SK-N-SH (cell line): ENCODE measurements around the gene STAT5B. TPM values are rescaled to one million over a fixed set of nuclear protein-coding genes. Genes with fewer than 3 reads are reported as not detected.
A peak's percentile ranks its signal among the peaks of the same experiment; 100 is the strongest.

Source experiments
- CTCF ChIA-PET: fragments of 300-600, 350-600 bp; formaldehyde crosslinking; extraction: SDS; loops from one replicate; lab custom pipeline; 2021; lab: Yijun Ruan, JAX
- POLR2A ChIA-PET: fragments of 350-600 bp; sonication (Branson Sonifier 250); formaldehyde crosslinking; extraction: SDS; loops from one replicate; lab custom pipeline; 2020; ENCODE audit warnings: antibody characterized with exemption, inconsistent platforms; lab: Yijun Ruan, JAX
- DNase-seq: peaks from one replicate; pipeline ENCODE4 v3.0.0; 2012
- H2AFZ ChIP-seq: fragments of 200-600 bp; sonication (generic); 2 replicates; pipeline ENCODE4 v1.8.1; 2016; ENCODE audit warnings: antibody characterized with exemption, mild to moderate bottlenecking, low read depth
- H3F3A ChIP-seq: fragments of 200-600 bp; sonication (generic); replicated peaks from 2 replicates; pipeline ENCODE3; 2016; ENCODE audit warnings: antibody characterized with exemption, mild to moderate bottlenecking; ENCODE audit not compliant: insufficient read depth
- H3K27ac ChIP-seq, 2 experiments: fragments of 200-500 bp in 1 of 2; fragments of 200-600 bp in 1 of 2; sonication (Bioruptor generic) in 1 of 2; sonication (generic), shearing (Covaris generic) in 1 of 2; 2 replicates each; pipeline versions ENCODE4 v1.5.1 to v1.6.1; 2014 to 2016; ENCODE audit warnings: low read depth in 2 of 2, inconsistent platforms in 1 of 2, low read length in 1 of 2, mild to moderate bottlenecking in 1 of 2, mixed read lengths in 1 of 2
- H3K27me3 ChIP-seq: fragments of 200-600 bp; sonication (generic), shearing (Covaris generic); 2 replicates; pipeline ENCODE4 v1.6.1; 2016; ENCODE audit warnings: mixed run types; ENCODE audit not compliant: insufficient read depth
- H3K36me3 ChIP-seq, 2 experiments: fragments of 200-500 bp in 1 of 2; fragments of 200-600 bp in 1 of 2; sonication (Bioruptor generic) in 1 of 2; sonication (generic) in 1 of 2; replicated peaks in 1 of 2; 2 replicates each; pipeline versions ENCODE3 to v1.5.1; 2014 to 2016; ENCODE audit warnings: low read length in 1 of 2, mild to moderate bottlenecking in 1 of 2; ENCODE audit not compliant: insufficient read depth in 2 of 2, control insufficient read depth in 1 of 2
- H3K4me1 ChIP-seq, 2 experiments: fragments of 200-500 bp in 1 of 2; fragments of 200-600 bp in 1 of 2; sonication (Bioruptor generic) in 1 of 2; sonication (generic), shearing (Covaris generic) in 1 of 2; 2 replicates each; pipeline versions ENCODE4 v1.5.1 to v1.6.1; 2014 to 2016; ENCODE audit warnings: low read depth in 1 of 2, low read length in 1 of 2, mixed run types in 1 of 2; ENCODE audit not compliant: insufficient read depth in 2 of 2, control insufficient read depth in 1 of 2
- H3K4me2 ChIP-seq: fragments of 200-600 bp; sonication (generic), shearing (Covaris generic); 2 replicates; pipeline ENCODE4 v1.6.1; 2017; ENCODE audit warnings: mixed run types
- H3K4me3 ChIP-seq, 2 experiments: fragments of 200-500 bp in 1 of 2; fragments of 200-600 bp in 1 of 2; sonication (Bioruptor generic) in 1 of 2; sonication (generic), shearing (Covaris generic) in 1 of 2; 2 replicates each; pipeline versions ENCODE4 v1.5.1 to v1.8.1; 2014 to 2016; ENCODE audit warnings: low read depth in 2 of 2, inconsistent platforms in 1 of 2, low read length in 1 of 2, mild to moderate bottlenecking in 1 of 2, mixed read lengths in 1 of 2, moderate library complexity in 1 of 2
- H3K79me2 ChIP-seq: fragments of 200-600 bp; sonication (generic); 2 replicates; pipeline ENCODE4 v1.8.1; 2017; ENCODE audit warnings: mild to moderate bottlenecking; ENCODE audit not compliant: insufficient read depth
- H3K9ac ChIP-seq: fragments of 200-600 bp; sonication (generic); 2 replicates; pipeline ENCODE4 v1.6.1; 2017; ENCODE audit warnings: mixed run types
- H3K9me2 ChIP-seq: fragments of 200-600 bp; sonication (generic); 2 replicates; pipeline ENCODE4 v1.6.1; 2017; ENCODE audit warnings: mixed run types
- H3K9me3 ChIP-seq: fragments of 200-600 bp; sonication (generic); 2 replicates; pipeline ENCODE4 v1.6.1; 2017; ENCODE audit warnings: mixed run types, mild to moderate bottlenecking, moderate library complexity
- H4K20me1 ChIP-seq: fragments of 200-600 bp; sonication (generic); 2 replicates; pipeline ENCODE4 v1.6.1; 2017; ENCODE audit warnings: mild to moderate bottlenecking, mixed run types; ENCODE audit not compliant: insufficient read depth
- ELF1 ChIP-seq: IDR thresholded peaks from 2 replicates; pipeline ENCODE4 v1.4.0; 2012
- EP300 ChIP-seq, 2 experiments: IDR thresholded peaks; 2 replicates each; pipeline versions ENCODE4 v1.4.0 to v1.6.1; 2012; ENCODE audit warnings: borderline replicate concordance in 1 of 2, low read depth in 1 of 2, low read length in 1 of 2
- EZH2phosphoT487 ChIP-seq: fragments of 200-600 bp; sonication (generic); IDR thresholded peaks from 2 replicates; pipeline ENCODE4 v1.6.1; 2017; ENCODE audit warnings: low read depth, mixed run types, mild to moderate bottlenecking, antibody characterized with exemption, moderate library complexity, borderline replicate concordance
- FOXM1 ChIP-seq: IDR thresholded peaks from 2 replicates; pipeline ENCODE4 v1.4.0; 2012; ENCODE audit warnings: low read depth, mild to moderate bottlenecking
- GABPA ChIP-seq: IDR thresholded peaks from 2 replicates; pipeline ENCODE4 v1.4.0; 2012; ENCODE audit warnings: low read depth, mild to moderate bottlenecking
- JUND ChIP-seq: IDR thresholded peaks from 2 replicates; pipeline ENCODE4 v1.4.0; 2012
- MXI1 ChIP-seq: IDR thresholded peaks from 2 replicates; pipeline ENCODE4 v1.6.1; 2012; ENCODE audit warnings: mild to moderate bottlenecking, low read depth, low read length, improper control_type of control experiment
- POLR2AphosphoS5 ChIP-seq: IDR thresholded peaks from 2 replicates; pipeline ENCODE4 v1.6.1; 2012; ENCODE audit warnings: low read depth, low read length
- RCOR1 ChIP-seq: fragments of 150-350 bp; IDR thresholded peaks from 2 replicates; pipeline ENCODE4 v1.6.1; 2017; ENCODE audit warnings: antibody characterized with exemption, low read length
- RXRA ChIP-seq: IDR thresholded peaks from 2 replicates; pipeline ENCODE4 v1.4.0; 2012; ENCODE audit warnings: low read depth, mild to moderate bottlenecking, borderline replicate concordance
- TAF1 ChIP-seq: IDR thresholded peaks from 2 replicates; pipeline ENCODE4 v1.6.1; 2012; ENCODE audit warnings: low read depth, mild to moderate bottlenecking, low read length, moderate library complexity, borderline replicate concordance
- TCF12 ChIP-seq: IDR thresholded peaks from 2 replicates; pipeline ENCODE4 v1.4.0; 2012
- WGBS: methylation state at CpG from one replicate; pipeline ENCODE4 v1.1.6; 2017; ENCODE audit warnings: low lambda C conversion rate; 5-methylcytosine and 5-hydroxymethylcytosine counted together
- polyA plus RNA-seq, 3 experiments: library from polyadenylated mRNA; depleted of rRNA; stranded (reverse); fragments of >200 nt; gene quantifications; 2 replicates each; pipeline ENCODE4 v1.2.3, GENCODE V29; 2012
- TF ChIP-seq, protein P1 (sequence below): fragments of 150-350 bp; IDR thresholded peaks from 2 replicates; pipeline ENCODE4 v1.6.1; 2016; ENCODE audit warnings: mild to moderate bottlenecking, low read depth, low read length
- TF ChIP-seq, protein P2 (sequence below): fragments of 150-350 bp; IDR thresholded peaks from 2 replicates; pipeline ENCODE4 v1.6.1; 2017; ENCODE audit warnings: antibody characterized with exemption, low read length, low read depth, borderline replicate concordance
- TF ChIP-seq, protein P3 (sequence below): IDR thresholded peaks from 2 replicates; pipeline ENCODE4 v1.4.0; 2012; ENCODE audit warnings: low read depth
- TF ChIP-seq, protein P4 (sequence below): IDR thresholded peaks from 2 replicates; pipeline ENCODE4 v1.4.0; 2012; ENCODE audit warnings: low read depth, borderline replicate concordance
- TF ChIP-seq, protein P5 (sequence below): IDR thresholded peaks from 2 replicates; pipeline ENCODE4; 2012
- TF ChIP-seq, protein P6 (sequence below): fragments of 200-600 bp; sonication (generic); IDR thresholded peaks from 2 replicates; pipeline ENCODE4 v1.6.1; 2017; ENCODE audit warnings: antibody characterized with exemption, mild to moderate bottlenecking, moderate library complexity

Gene STAT5B
- polyA plus RNA-seq, 1 of the 3 experiments (the other 2 are of a cell fraction), result 23.6 TPM

DNA sequence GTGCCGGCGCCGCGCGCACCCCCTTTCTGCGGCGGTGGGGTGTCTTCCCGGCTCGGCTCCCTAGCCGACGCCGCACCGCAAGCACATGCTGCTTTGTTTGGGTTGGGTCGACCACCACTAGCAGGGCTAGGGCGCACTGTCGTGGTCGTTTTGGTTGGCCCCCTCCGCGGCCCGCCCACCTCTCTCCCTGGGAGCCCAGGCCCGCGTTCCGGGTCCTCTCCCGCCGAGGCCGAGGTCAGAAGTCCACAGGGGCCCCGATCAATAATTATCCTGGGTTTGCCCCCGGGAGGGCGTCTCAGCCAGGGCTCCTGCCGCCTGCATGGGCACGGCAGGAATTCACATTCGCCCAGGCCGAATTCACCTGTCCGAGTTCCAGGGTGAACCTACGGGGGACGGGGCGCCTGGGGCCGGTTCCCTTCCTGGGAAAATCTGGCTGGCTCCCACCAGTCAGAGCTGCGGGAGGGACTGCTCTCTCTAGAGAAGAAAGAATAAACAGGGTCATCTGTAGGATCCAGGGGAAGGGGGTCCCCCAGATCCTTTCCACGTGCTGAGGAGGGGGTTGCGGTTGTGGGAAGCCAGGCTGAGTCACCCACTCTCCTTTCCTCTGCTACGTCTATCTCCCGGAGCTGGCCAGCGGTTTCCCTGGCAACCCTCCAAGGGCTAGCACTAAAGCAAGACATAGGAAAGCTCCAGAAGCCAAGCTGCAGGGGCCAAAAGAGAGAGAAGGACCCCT is 584 bp upstream of the STAT5B start (continued):
- TF ChIP-seq, protein P1, sequence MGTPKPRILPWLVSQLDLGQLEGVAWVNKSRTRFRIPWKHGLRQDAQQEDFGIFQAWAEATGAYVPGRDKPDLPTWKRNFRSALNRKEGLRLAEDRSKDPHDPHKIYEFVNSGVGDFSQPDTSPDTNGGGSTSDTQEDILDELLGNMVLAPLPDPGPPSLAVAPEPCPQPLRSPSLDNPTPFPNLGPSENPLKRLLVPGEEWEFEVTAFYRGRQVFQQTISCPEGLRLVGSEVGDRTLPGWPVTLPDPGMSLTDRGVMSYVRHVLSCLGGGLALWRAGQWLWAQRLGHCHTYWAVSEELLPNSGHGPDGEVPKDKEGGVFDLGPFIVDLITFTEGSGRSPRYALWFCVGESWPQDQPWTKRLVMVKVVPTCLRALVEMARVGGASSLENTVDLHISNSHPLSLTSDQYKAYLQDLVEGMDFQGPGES, result no peak
- peak; percentile 56; the same call in 1 of the 2 replicates for TF ChIP-seq JUND
- TF ChIP-seq, protein P2, sequence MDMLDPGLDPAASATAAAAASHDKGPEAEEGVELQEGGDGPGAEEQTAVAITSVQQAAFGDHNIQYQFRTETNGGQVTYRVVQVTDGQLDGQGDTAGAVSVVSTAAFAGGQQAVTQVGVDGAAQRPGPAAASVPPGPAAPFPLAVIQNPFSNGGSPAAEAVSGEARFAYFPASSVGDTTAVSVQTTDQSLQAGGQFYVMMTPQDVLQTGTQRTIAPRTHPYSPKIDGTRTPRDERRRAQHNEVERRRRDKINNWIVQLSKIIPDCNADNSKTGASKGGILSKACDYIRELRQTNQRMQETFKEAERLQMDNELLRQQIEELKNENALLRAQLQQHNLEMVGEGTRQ, result no peak
- no peak for TF ChIP-seq EZH2phosphoT487
- TF ChIP-seq TCF12, result no peak; the same call in 1 of the 2 replicates
- no peak for TF ChIP-seq EP300 (IDR thresholded peaks at IDR 0.05; ENCODE audit: borderline replicate concordance in 1 of 2, low read depth in 1 of 2, low read length in 1 of 2)
- no peak for TF ChIP-seq RCOR1
- TF ChIP-seq, protein P3, sequence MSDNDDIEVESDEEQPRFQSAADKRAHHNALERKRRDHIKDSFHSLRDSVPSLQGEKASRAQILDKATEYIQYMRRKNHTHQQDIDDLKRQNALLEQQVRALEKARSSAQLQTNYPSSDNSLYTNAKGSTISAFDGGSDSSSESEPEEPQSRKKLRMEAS, result peak; percentile 61; the same call in 1 of the 2 replicates
- TF ChIP-seq, protein P4, sequence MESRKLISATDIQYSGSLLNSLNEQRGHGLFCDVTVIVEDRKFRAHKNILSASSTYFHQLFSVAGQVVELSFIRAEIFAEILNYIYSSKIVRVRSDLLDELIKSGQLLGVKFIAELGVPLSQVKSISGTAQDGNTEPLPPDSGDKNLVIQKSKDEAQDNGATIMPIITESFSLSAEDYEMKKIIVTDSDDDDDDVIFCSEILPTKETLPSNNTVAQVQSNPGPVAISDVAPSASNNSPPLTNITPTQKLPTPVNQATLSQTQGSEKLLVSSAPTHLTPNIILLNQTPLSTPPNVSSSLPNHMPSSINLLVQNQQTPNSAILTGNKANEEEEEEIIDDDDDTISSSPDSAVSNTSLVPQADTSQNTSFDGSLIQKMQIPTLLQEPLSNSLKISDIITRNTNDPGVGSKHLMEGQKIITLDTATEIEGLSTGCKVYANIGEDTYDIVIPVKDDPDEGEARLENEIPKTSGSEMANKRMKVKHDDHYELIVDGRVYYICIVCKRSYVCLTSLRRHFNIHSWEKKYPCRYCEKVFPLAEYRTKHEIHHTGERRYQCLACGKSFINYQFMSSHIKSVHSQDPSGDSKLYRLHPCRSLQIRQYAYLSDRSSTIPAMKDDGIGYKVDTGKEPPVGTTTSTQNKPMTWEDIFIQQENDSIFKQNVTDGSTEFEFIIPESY, result no peak
- no peak for TF ChIP-seq RXRA

DNA sequence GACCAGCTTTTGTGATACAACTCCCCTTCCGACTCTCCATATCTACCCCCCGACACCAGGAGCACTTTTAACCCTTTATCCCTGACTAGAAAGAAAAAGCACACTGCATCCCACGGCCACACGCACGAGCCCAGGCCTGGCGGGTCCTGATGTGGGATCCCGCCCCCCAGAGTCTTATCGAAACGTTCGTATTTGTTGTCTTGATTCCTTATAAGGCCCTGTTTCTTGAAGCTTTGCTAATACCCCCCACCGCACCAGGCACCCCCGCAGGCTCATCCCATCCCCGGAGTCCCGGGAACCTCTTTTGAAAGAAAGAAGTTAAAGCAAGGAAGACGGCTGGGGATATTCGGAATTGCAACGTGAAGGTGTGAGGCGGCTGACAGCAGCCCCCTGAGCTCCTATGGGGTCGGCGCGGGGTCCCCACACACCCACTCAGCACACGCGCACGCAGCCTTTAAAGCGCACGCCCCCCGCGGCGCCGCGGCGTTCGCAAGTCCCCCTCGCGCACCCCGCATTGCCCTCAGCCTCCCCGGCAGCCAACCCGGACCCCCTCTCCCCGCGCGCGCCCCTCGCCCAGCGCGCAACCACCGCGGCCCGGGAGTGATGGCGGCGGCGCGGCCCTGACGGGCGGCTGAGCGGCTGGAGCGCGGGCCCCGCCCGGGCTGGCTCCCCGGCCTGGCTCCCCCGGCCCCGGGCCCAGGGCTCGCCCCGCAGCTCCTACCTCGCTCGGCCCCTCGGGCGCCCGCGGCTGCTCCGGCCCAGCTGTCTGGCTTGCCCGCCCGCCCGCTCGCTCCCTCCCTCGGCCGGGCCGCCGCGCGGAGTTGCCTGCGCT is 448 bp downstream of the STAT5B start:
- H3K9me2 ChIP-seq, result no peaks in the 10 kb centered on the region

More for the DNA sequence above, 448 bp downstream of the STAT5B start:
- Histone ChIP-seq H3K4me1 (peaks cover 14 to 21% of the 10 kb centered on the region in 2 experiments; a peak in 3 of 4 replicates), H3F3A (peaks cover 6% of the 10 kb centered on the region), H4K20me1 (peaks cover 24% of the 10 kb centered on the region), H3K4me3 (peak overlapping the region; percentile 71), H3K9me3 (no peaks in the 10 kb centered on the region), H3K27me3 (no peaks in the 10 kb centered on the region), H3K4me2 (peak overlapping the region; percentile 89), H3K27ac (peak overlapping the region in 1 of 2 experiments; percentile 56; a peak in 3 of 4 replicates)
- ChIA-PET POLR2A (interaction anchor here (1.3 to 1.4 kb wide), 2 partner anchors 53 to 130 kb away, joined by 3 to 4 read pairs; no protein-coding TSS in a partner anchor), CTCF (interaction anchor here (0.8 to 2.9 kb wide), 7 partner anchors 15 to 148 kb away, joined by 3 to 13 read pairs (median 4); partner anchors contain the start of gene CAVIN1)
- 0% methylated on average over 34 of the region's 82 CpGs for WGBS
- no peak; the same call in 1 of the 2 replicates for TF ChIP-seq TAF1
- no peak for TF ChIP-seq GABPA
- TF ChIP-seq, protein P5, sequence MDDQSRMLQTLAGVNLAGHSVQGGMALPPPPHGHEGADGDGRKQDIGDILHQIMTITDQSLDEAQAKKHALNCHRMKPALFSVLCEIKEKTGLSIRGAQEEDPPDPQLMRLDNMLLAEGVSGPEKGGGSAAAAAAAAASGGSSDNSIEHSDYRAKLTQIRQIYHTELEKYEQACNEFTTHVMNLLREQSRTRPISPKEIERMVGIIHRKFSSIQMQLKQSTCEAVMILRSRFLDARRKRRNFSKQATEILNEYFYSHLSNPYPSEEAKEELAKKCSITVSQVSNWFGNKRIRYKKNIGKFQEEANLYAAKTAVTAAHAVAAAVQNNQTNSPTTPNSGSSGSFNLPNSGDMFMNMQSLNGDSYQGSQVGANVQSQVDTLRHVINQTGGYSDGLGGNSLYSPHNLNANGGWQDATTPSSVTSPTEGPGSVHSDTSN, result no peak
- TF ChIP-seq MXI1, result peak; percentile 38; the same call in 1 of the 2 replicates
- TF ChIP-seq RCOR1, result no peak
- TF ChIP-seq POLR2AphosphoS5, result no peak
- TF ChIP-seq, protein P3, result peak; percentile 42; the same call in 1 of the 2 replicates
- TF ChIP-seq EZH2phosphoT487, result no peak
- no peak for TF ChIP-seq FOXM1
- TF ChIP-seq ELF1, result no peak
- TF ChIP-seq, protein P6, sequence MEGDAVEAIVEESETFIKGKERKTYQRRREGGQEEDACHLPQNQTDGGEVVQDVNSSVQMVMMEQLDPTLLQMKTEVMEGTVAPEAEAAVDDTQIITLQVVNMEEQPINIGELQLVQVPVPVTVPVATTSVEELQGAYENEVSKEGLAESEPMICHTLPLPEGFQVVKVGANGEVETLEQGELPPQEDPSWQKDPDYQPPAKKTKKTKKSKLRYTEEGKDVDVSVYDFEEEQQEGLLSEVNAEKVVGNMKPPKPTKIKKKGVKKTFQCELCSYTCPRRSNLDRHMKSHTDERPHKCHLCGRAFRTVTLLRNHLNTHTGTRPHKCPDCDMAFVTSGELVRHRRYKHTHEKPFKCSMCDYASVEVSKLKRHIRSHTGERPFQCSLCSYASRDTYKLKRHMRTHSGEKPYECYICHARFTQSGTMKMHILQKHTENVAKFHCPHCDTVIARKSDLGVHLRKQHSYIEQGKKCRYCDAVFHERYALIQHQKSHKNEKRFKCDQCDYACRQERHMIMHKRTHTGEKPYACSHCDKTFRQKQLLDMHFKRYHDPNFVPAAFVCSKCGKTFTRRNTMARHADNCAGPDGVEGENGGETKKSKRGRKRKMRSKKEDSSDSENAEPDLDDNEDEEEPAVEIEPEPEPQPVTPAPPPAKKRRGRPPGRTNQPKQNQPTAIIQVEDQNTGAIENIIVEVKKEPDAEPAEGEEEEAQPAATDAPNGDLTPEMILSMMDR, result no peak
- TF ChIP-seq, all 33 proteins: peak for 2
- peak; percentile 65 for DNase-seq
- H3K9ac ChIP-seq, result peak overlapping the region; percentile 72
- H3K79me2 ChIP-seq, result peaks cover 47% of the 10 kb centered on the region
- no peaks in the 10 kb centered on the region for H3K36me3 ChIP-seq
- H2AFZ ChIP-seq, result peak overlapping the region; percentile 88
